Measurements from ENCODE around the gene MAPK10.
"Not testable (repeated sequence)": the region's sequence is repeated elsewhere in the genome, so short reads cannot be mapped to it uniquely, and the experiment has no call there.

Gene MAPK10

GRCh38 chr4:86033171-86033570, 326.7 kb downstream of the MAPK10 start:
- no peak for TF ChIP-seq CTCF (IDR thresholded peaks at IDR 0.05; ENCODE audit: insufficient read depth, low read depth, low read length, missing control alignments)

GRCh38 chr4:86032476-86033022, 327.3 kb downstream of the MAPK10 start:
- no peak for TF ChIP-seq CTCF (IDR thresholded peaks at IDR 0.05; ENCODE audit: insufficient read depth, low read depth, low read length, missing control alignments)
- peak; percentile 98 for DNase-seq (ENCODE audit: low read depth)
- no peak overlapping the region for H3K4me3 ChIP-seq (ENCODE audit: low read length)

More at GRCh38 chr4:86033171-86033570, 326.7 kb downstream of the MAPK10 start:
- no peak overlapping the region for H3K4me3 ChIP-seq (ENCODE audit: low read length)
- no peak for DNase-seq (ENCODE audit: low read depth)

GRCh38 chr4:86031927-86032326, 327.9 kb downstream of the MAPK10 start:
- no peak overlapping the region for H3K4me3 ChIP-seq (ENCODE audit: low read length)
- no peak for TF ChIP-seq CTCF (IDR thresholded peaks at IDR 0.05; ENCODE audit: insufficient read depth, low read depth, low read length, missing control alignments)
- peak; percentile 48 for DNase-seq (ENCODE audit: low read depth)

- no peak for TF ChIP-seq CTCF (IDR thresholded peaks at IDR 0.05; ENCODE audit: insufficient read depth, low read depth, low read length, missing control alignments)
These were observed 333.1 kb downstream of the MAPK10 start for GRCh38 chr4:86026720-86027119.

GRCh38 chr4:86021671-86022070, 338.2 kb downstream of the MAPK10 start:
- not testable (repeated sequence) for H3K4me3 ChIP-seq (ENCODE audit: low read length); DNase-seq (ENCODE audit: low read depth)

More at GRCh38 chr4:86026720-86027119, 333.1 kb downstream of the MAPK10 start:
- no peak overlapping the region for H3K4me3 ChIP-seq (ENCODE audit: low read length)
- no peak for DNase-seq (ENCODE audit: low read depth)

GRCh38 chr4:86019906-86020305, 339.9 kb downstream of the MAPK10 start:
- no peak for TF ChIP-seq CTCF (IDR thresholded peaks at IDR 0.05; ENCODE audit: insufficient read depth, low read depth, low read length, missing control alignments)
- H3K4me3 ChIP-seq (ENCODE audit: low read length): no peak overlapping the region
- peak; percentile 36 for DNase-seq (ENCODE audit: low read depth)

- DNase-seq (ENCODE audit: low read depth): no peak
- no peak for TF ChIP-seq CTCF (IDR thresholded peaks at IDR 0.05; ENCODE audit: insufficient read depth, low read depth, low read length, missing control alignments)
- no peak overlapping the region for H3K4me3 ChIP-seq (ENCODE audit: low read length)
These were observed 340.5 kb downstream of the MAPK10 start for GRCh38 chr4:86019362-86019761.
